Anterior cingulate cortex (tissue), 58 donors: ENCODE data around the gene SIRPB2.
A peak's percentile ranks its signal among the peaks of the same experiment; 100 is the strongest.

Experiments
- DNase-seq, 58 donors: peaks; one replicate each; lab custom pipeline; 2025; lab: John Stamatoyannopoulos, UW

The SIRPB2 gene

DNA sequence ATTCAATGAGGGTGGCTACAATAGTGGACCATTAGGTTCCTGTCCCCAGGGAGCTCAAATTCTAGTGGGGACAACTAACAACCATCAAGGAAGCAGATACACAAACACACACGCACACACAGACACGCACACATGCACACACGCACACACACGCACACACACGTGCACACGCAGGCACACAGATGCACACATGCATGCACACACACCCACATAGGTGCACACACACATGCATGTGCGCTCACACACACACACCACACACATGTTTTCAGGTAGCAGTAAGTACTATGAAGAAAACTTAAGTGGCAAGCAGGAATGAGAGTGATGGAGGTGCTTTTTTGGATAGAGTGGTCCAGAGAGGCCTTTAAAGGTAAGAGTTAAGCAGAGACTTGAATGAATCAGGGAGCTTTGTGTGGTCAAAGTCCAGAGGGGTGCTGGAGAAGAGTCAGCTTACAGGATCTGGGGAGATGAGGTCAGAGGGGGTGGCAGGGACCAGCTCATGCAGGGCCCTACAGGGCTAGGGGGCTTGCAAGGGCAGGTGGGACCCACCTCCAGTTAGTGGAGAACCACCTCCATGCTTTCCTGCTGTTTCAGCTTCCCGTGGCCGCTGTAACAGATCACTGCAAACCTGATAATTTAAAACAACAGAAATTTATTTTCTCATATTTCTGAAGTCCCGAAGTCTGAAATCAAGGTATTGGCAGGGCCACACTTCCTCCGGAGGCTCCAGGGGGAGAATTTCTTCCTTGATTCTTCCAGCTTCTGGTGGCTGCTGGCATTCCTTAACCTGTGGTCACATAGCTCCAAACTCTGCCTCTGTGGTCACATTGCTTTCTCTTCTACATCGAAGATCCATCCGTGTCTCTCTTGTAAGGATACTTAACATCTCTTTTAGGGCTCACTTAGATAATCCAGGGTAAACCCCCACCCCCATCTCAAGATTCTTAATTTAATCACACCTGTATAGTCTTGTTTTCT, 17.7 kb downstream of the SIRPB2 start:
- DNase-seq, result no peak

DNA sequence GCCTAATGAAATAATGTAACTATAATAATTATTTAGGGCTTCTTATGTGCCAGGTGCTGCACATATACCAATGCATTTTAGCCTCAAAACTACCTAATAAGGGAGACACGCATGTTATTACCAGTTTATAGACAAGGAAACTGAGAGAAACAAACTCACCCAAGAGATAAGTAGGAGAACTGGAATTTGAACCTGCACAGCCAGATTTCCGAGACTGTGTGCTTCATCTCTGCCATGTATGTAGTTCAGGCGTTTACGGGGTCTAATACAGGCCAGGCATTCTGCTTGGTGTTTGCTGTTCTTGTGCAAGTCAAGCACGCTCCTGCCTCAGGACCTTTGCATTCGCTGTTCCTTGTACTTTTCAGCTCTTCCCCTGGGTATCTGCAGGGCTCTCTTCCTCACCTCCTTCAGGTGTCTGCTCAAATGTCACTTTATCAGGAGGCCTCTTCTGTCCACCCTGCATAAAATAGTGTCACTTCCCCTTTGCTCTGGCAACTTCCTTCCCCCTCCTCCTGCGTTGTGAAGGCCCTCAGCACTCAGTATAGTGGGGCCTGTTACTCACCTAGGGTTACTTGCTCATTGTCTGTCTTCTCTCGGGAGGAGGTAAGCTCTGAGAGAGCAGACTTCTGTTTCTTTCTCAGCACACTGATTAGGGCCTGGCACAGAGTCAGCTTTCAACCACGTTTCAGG, 18.5 kb downstream of the SIRPB2 start:
- DNase-seq, result no peak

DNA sequence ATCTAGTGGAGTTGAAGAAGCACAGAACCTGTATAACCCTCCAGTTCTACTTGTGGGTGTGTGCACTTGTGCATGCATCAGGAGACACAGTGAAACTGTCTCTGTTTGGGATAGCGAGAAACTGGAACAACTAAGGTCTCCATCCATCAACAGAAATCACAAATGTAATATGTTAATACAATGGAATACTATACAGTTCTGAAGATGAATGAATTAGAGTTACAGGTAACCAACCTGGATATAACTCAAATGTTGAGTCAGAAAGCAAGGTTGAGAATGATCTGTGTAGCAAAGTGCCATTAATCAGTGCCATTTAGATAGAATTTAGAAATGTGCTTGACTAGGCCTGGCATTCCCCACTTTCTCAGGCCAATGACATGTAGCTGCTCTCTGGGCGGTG, 20.0 kb downstream of the SIRPB2 start:
- DNase-seq, result no peak

DNA sequence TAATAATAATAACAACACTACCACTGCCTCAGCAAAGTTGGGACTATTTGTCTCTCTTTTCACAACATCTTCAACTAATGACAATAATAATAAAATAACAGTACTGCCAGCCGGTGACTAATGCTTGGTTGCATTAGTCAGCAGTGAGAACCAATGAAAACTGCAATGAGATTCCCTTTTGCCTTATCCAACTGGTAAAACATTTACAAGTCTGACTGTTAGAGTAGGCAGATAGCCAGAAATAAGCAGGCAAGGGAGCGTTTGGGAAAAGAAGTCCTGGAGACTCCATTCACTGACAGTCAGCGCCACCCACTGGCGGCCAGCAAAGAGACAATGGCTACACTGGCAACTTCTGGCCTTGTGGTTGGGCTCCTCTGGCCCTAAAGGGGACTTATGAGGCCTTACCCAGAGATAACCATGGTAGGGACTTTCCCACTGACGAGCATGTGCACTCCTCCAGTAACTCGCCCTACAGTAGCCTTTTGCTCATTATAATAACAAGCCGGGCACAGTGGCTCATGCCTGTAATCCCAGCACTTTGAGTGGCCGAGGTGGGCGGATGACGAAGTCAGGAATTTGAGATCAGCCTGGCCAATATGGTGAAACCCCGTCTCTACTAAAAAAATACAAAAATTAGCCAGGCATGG, 21.2 kb downstream of the SIRPB2 start:
- peak in 47 of 58 donors; percentile 2 to 72 (median 25) for DNase-seq

DNA sequence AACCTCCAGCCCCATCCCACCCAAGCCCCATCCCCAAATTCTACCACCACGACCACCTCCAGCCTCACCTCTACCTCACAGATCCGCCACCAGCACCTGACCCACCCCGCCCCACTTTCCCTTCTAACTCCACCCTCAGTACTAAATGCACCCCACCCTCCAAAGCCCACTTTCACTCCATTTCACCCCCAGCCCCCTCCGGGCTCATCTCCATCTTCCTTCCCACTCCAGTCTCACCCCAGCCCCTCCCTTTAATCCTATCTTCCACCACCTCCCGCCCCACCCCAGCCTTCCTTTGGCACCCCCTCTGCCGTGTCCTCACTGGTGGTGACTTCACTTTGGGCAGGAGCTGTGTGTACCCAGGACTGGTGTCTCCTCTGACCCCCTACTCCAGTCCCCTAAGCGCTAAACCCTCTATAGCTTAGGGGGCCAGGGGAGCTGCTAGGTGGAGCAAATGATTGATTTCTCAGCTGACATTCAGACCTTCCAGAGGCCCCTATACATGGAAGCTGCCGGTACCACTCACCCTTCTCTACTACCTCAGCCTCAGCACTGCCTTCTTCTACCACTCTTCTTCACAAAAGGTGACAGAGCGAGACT, 21.8 kb downstream of the SIRPB2 start:
- DNase-seq, result no peak

DNA sequence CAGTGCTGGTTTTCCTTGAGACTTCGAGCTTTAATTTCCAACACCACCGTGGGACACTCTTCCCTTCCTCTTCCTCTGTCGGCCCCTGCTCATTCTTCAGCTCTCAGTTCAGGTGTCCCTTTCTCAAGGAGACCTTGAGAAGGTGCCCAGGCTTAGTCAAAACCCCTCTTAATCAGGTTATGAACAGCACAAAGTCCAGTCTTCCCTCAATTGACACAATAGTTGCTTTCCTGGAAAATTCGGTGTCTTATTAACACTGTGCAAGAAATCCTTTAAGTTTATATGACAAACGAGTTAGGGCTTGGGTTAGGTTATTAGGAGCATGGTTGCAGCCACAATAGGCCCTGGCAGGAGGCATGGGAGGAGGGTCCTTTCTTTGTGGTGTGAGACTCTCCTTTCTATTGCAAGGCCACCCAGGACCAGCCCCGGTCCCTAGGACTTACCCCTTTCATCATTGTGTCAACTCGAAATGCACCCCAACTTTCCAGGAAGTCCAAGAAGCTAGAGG, 23.0 kb downstream of the SIRPB2 start:
- DNase-seq, result no peak

DNA sequence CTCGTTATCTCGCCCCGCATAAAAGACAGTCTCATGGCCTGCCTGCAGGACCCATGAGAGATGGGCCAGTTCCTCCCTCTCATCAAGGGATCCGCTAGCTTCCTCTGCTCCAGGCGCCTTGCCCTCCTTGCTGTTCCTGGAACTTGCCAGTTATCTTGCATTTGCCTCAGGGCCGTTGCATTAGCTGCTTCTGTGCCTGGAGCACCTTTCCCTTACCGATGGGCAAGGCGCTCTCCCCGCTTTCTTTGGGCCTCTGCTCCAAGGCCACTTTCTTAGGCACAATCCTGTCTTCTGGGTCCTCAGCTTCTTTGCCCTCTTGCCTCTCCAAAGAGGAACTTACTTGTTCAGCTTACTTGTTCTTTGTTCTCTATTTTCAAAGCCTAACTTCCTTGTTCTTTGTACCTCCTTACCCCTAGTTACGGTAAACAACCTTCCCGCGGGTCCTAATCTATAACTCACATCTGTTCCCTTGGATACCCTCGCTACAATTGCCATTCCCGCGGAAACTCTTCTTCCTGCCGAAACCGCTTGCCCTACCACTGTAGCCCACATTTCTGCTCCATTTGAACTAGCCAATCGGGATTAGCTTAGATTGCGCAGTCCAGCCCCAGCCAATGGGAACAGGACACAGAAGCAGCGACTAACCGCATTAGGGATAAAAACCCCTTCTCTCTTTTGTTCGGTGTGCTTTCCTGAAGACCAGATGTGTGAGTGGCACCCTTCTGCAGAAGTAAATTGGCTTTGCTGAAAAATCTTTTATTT, 23.7 kb downstream of the SIRPB2 start:
- peak in 13 of 58 donors; percentile 3 to 46 (median 25) for DNase-seq

DNA sequence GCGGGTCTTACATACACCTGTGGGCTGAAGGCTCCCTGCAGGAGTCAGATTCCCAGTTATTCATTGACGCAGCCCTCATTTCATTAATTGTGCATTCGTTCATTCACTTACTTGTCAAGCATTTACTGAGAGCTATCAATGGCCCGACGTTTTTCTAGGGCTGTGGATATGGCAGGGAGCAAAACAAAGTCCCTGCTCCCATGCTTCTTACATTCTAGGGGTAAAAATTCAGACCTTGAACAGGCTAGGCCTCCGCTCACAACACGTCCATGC, 24.2 kb downstream of the SIRPB2 start:
- no peak for DNase-seq

DNA sequence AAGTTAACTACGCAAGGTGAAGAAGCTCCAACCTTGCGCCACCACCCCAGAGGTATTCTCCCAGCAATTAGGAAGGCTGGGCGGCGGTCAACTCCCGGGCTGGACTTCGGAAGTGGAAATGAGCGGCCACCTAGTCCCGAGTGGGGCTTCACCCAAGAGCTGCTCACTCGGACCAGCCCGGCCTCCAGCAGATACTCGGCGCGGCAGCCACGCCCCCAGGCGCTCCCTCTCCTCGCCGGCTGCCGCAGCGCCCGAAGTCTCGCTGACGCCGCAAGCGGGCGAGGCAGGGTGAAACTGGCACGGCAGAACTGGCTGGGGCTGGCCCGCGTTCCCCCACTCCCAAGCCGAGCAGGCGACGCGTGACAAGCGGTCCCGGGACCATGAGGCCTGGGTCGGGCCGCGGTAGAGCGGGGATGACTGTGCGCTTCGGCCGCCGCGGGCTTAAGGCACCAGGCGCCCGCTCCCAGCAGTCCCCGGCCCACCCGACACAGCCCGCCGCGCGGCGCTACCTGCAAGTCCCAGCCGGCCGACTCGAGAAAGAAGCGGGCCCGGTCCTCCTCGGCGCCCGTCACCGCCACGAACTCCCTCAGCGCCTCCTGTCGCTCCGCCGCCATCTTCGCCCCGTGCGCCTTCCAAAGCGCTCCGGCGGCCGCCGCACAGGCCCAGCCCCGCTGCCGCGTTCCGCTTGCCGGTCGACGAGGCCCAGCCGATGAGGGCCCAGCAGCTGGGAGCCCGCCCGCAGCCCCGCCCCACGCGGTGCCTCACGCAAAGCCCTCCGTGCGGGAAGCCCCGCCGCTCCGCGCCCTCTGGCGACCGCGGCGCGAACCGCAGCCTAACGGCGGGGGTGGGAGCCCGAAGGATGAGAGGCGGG, 24.8 kb downstream of the SIRPB2 start, which contains the start of gene NSFL1C:
NSFL1C (minus strand) TSS at position 639 of the 871 bp plus-strand sequence; CDS start at position 614, 25 bp downstream.
- DNase-seq, result peak; percentile 35 to 97 (median 91)

DNA sequence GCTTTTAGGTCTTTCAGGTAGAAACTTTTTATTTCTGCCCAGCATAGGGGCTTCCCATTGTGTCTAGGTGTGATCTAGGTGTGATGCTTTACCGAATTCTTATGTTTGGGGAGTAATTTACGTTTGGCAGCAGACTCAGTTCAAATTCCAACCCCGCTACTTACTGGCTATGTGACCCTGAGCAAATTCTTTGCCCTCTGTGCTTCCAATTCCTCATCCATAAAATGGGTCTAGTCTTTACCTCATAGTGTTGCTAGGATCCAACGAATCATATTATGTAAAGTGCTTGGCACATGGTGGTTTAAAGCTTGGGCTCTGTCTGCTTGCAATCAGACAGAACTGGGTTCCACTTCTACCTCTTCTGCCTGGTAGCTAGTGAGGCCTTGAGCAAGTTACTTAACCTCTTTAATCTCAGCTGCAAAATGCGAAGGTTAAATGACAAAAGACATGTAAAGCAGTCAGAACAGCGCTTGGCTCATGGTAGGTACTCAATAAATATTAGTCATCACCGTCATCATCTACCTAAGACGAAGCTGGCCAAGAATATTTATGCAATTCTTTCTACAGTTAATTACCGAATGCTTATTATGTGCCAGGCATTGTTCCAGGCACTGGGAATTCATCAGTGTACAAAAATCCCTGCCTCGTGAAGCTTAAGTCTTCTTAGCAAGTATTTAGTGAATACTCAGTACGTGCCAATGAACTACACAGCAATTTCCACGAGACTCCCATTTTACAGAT, 25.6 kb downstream of the SIRPB2 start:
- DNase-seq, result no peak

DNA sequence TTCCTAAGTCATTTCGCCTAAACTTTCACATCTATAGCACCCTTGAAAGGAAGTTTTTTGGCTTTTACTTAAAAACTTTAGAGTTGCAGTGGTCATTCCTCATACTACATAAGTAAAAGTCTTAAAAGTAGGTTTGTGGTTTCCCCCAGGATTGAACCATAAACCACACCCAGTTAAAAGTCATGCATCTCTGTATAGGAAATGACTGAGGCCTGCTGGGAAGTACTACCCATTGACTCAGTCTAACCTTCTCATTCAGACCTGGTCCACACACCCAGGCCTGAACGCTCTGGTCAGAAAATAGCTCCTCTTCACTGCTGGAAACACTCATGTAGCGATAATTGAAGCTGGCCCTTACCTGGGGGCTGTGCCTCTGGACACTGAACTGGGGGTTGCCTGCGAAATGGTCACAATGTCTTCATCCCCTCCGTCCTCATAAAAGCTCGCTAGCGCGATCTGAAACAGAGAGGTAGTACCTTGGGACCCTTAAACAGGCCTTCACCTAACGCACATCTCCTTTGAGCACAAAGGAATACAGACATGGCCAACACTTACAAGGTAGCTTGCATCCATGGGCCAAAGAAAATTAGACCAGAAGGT, 27.1 kb downstream of the SIRPB2 start:
- no peak for DNase-seq

DNA sequence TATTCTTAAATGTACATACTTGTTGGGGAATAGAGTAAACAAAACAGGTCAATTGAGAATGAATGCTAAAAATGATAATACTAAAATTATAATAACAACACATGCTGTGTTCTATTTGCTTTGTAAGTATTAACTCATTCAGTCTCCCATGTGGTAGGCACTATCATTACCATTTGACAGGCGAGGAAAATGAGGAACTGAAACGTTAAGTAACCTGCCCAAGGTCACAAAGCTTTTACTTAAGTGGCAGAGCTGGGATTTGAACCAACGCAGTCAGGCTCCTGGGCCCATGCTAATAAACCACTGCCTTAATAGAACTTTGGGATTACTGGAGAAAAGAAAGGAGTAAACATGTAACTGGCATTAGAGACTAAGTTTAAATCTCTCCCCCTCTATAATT, 28.4 kb downstream of the SIRPB2 start:
- DNase-seq, result no peak

DNA sequence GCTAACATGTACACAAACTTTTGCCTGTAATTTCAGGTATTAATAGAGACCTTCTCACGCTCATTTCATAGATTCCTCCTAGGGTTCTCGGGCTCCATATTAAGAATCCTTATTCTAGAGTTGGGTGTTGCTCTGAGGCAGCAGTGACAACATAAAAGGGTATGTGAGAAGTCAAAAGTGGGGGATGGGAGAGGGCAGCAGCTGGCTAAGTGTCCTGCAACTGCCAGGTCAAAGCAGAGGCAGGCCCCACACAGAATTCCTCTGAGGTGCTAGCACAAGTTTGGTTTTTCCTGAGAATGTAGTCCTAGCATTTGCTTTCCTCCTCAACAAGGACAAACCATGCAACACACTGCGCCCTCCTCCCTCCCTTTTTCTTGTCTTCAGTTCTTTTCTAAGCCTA, 29.2 kb downstream of the SIRPB2 start:
- DNase-seq, result no peak

DNA sequence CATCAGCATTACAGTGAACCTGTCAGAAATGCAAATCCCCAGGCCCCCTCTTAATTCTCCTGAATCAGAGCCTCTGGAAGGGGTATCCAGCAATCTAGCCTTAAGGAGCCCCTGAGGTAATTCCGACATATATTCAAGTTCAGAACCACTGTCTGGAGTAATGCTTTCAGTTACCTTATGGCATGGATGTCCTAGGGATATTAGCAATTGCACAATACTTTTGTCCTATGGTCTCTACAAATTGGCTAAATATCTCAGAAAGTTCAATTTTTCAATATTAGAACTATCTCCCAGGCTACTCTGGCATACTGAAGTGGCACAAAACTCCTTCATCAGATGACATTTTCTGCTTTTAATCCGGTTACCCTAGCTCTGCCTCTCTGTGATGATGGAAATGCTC, 30.9 kb downstream of the SIRPB2 start:
- no peak for DNase-seq

DNA sequence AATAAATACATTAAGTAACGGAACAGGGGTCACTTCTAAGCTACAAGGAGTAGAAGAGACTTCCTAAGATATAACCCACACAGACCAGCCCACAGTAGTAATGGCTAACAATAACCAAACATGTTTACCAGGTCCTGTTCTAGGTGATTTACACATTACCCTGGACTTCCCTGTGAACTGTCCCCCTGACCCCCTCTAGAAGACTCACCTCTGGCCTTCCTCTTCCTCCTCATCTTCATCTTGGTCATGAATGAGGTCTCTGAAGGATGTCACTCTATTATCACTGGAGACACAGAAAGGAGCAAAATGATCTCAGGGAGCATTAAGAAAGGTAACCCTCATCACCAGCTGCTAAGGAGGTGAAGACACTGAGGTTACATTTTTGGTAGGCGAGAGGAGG, 33.2 kb downstream of the SIRPB2 start:
- no peak for DNase-seq

DNA sequence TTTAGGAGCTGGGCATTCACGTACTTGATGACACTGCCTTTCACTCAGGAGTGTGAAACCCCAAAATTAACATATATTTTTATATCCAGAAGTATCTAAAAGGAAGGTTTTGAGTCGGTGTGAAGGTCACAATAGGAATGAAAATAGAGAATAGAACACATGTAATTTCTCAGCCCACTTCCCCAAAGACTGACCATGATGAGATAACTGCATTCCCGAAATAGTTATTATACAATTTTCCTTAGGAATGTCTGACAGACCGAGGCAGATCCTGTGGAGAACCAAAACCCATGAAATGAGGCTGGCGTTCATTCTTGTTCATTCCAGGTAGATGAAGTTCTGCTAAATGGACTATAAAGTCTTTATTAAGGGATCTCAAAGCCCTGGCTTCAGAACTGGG, 34.9 kb downstream of the SIRPB2 start:
- no peak for DNase-seq

DNA sequence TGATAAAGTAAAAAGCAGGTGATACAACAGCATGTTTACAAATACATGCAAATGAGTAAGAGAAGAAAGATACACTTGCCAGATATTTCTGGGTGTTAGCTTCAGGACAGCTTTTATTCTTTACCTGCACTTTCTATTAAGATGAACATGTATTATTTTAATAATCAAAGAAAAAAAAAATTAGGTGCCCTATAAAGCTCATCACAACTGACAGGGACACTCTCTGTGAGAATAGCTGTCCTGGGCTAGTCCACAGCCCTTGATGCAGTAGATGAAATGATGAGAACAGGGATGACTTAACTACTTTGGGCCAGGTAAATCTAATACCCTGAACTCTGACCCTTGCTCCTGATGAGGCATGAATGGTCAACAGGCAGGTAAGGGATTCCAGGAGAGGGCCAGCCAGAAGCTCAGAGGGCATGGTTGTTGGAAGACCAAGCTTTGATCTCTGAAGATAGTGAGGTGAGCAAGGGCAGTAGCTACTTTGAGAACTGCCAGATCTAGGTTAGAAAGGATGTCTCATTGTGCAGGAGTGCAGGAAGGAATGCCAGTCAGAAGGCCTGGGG, 40.2 kb downstream of the SIRPB2 start:
- DNase-seq, result no peak
